ENCODE measurements around the gene FARP1. TPM values are rescaled to one million over a fixed set of nuclear protein-coding genes. Genes with fewer than 3 reads are reported as not detected.

FARP1 gene
- total and polyA plus RNA-seq, 2 of the 13 experiments (the other 11 are each of a cell fraction or from before 2014, with no cell fraction given) = 70.6 to 126 TPM

- Histone ChIP-seq H3K27ac (ENCODE audit: extremely low read length, insufficient read depth, low read length) (no peak overlapping the region), H3K27me3 (ENCODE audit: control insufficient read depth in 1 of 2, insufficient read depth in 2 of 2, low read length in 2 of 2) (no peaks in the 10 kb centered on the region), H3K79me2 (ENCODE audit: insufficient read depth, low read length) (peaks cover 82% of the 10 kb centered on the region), H3K9me3 (ENCODE audit: low read length) (no peaks in the 10 kb centered on the region), H3K36me3 (replicated peaks in 1 of 2; ENCODE audit: control insufficient read depth in 1 of 2, insufficient read depth in 2 of 2, low read length in 2 of 2) (peaks cover 24 to 65% of the 10 kb centered on the region in 2 experiments), H3K4me3 (replicated peaks in 1 of 3; ENCODE audit: insufficient read depth in 1 of 3, low read depth in 2 of 3, low read length in 3 of 3) (no peak overlapping the region), H3K4me2 (ENCODE audit: low read depth, low read length) (no peak overlapping the region), H4K20me1 (ENCODE audit: insufficient read depth, low read length) (peaks cover 22% of the 10 kb centered on the region), H3K4me1 (ENCODE audit: insufficient read depth, low read length) (peaks cover 85% of the 10 kb centered on the region), H3K9ac (ENCODE audit: insufficient read depth, low read depth, low read length) (no peak overlapping the region), H2AFZ (ENCODE audit: low read length) (no peak overlapping the region)
- in situ Hi-C loops (cut with HindIII; ENCODE audit: extremely low pct_ligation_motif_present, low pct_unique_long_range_greater_than_20kb) (no loop called here), intact Hi-C loops (cut with micrococcal nuclease; ENCODE audit: unreplicated experiment) (no loop called here)
- 91% methylated on average over 3 of the region's 3 CpGs for WGBS (ENCODE audit: low lambda C conversion rate)
- FAIRE-seq (no peak), DNase-seq (ENCODE audit: low spot score) (no peak), ATAC-seq (no peak)
- TF ChIP-seq NRL (CRISPR knock-in tag; IDR thresholded peaks at IDR 0.05; ENCODE audit: borderline replicate concordance) (no peak), RBM22 (optimal IDR thresholded peaks at IDR 0.05; ENCODE audit: low read length) (peak; percentile 63), XBP1 (CRISPR knock-in tag; IDR thresholded peaks at IDR 0.05) (no peak), ARID2 (CRISPR knock-in tag; IDR thresholded peaks at IDR 0.05; ENCODE audit: borderline replicate concordance) (no peak), ZNF512 (CRISPR knock-in tag; IDR thresholded peaks at IDR 0.05) (0 out of 2 replicates have a peak, but pooled peaks have one; percentile 42)
- ChIA-PET CTCF (ENCODE audit: low intra/inter-chr PET ratio, low total read pairs) (no interaction called here), POLR2A (no interaction called here)
- no TSS peak for BruUV-seq (replicated peaks)
These were observed 174.8 kb downstream of the FARP1 start for GRCh38 chr13:98317573-98318171.

- Histone ChIP-seq H3K9me3 (ENCODE audit: low read length) (no peaks in the 10 kb centered on the region), H4K20me1 (ENCODE audit: insufficient read depth, low read length) (peaks cover 22% of the 10 kb centered on the region), H3K4me2 (ENCODE audit: low read depth, low read length) (no peak overlapping the region), H3K9ac (ENCODE audit: insufficient read depth, low read depth, low read length) (no peak overlapping the region), H3K4me1 (ENCODE audit: insufficient read depth, low read length) (peaks cover 80% of the 10 kb centered on the region), H3K79me2 (ENCODE audit: insufficient read depth, low read length) (peaks cover 81% of the 10 kb centered on the region), H2AFZ (ENCODE audit: low read length) (no peak overlapping the region), H3K4me3 (replicated peaks in 1 of 3; ENCODE audit: insufficient read depth in 1 of 3, low read depth in 2 of 3, low read length in 3 of 3) (no peak overlapping the region), H3K27ac (ENCODE audit: extremely low read length, insufficient read depth, low read length) (no peak overlapping the region), H3K36me3 (replicated peaks in 1 of 2; ENCODE audit: control insufficient read depth in 1 of 2, insufficient read depth in 2 of 2, low read length in 2 of 2) (peaks cover 23 to 63% of the 10 kb centered on the region in 2 experiments), H3K27me3 (ENCODE audit: control insufficient read depth in 1 of 2, insufficient read depth in 2 of 2, low read length in 2 of 2) (no peaks in the 10 kb centered on the region)
- POLR2A ChIA-PET = no interaction called here
- BruUV-seq (replicated peaks) = no TSS peak
- peak; percentile 31; the same call in 2 of the 3 replicates for ATAC-seq
- DNase-seq (ENCODE audit: low spot score) = peak; percentile 35
- CTCF ChIA-PET (ENCODE audit: low intra/inter-chr PET ratio, low total read pairs) = no interaction called here
- in situ Hi-C loops (cut with HindIII; ENCODE audit: extremely low pct_ligation_motif_present, low pct_unique_long_range_greater_than_20kb) = no loop called here
- no peak for FAIRE-seq
- WGBS (ENCODE audit: low lambda C conversion rate) = 82% methylated on average over 11 of the region's 11 CpGs
- intact Hi-C loops (cut with micrococcal nuclease; ENCODE audit: unreplicated experiment) = no loop called here
- TF ChIP-seq ZSCAN31 (CRISPR knock-in tag; IDR thresholded peaks at IDR 0.05; ENCODE audit: low read depth) (no peak), ZSCAN20 (CRISPR knock-in tag; IDR thresholded peaks at IDR 0.05; ENCODE audit: borderline replicate concordance) (no peak), ZNF510 (CRISPR knock-in tag; IDR thresholded peaks at IDR 0.05; ENCODE audit: low read depth) (no peak), DR1 (CRISPR knock-in tag; IDR thresholded peaks at IDR 0.05) (no peak), ZUFSP (CRISPR knock-in tag; IDR thresholded peaks at IDR 0.05; ENCODE audit: borderline replicate concordance) (no peak), ZNF713 (CRISPR knock-in tag; IDR thresholded peaks at IDR 0.05) (no peak), FOXM1 (CRISPR knock-in tag; IDR thresholded peaks at IDR 0.05) (no peak), FIP1L1 (IDR thresholded peaks at IDR 0.05; ENCODE audit: borderline replicate concordance, insufficient read depth, low read depth, low read length) (no peak)
These were observed 175.5 kb downstream of the FARP1 start for GRCh38 chr13:98318263-98318878.

Measured in HepG2 (cell line).